Motor neuron (in vitro differentiated cells): Measurements from ENCODE around the gene ATP10B. TPM values are rescaled to one million over a fixed set of nuclear protein-coding genes. Genes with fewer than 3 reads are reported as not detected.

Experiments
- ATAC-seq, 8 experiments: fragments of 200-7000 bp; cut with Tn5 transposase; replicated peaks in 6 of 8; 2 replicates each; pipeline ENCODE4 v1.8.0; 2021; ENCODE audit warnings: mild to moderate bottlenecking in 8 of 8, moderate library complexity in 8 of 8
- H3K27ac ChIP-seq, 2 donors: fragments of 250-450 bp; sonication (Bioruptor Pico); 2 replicates each; pipeline ENCODE4 v1.9.0; 2021; ENCODE audit warnings: antibody characterized with exemption in 2 of 2, mild to moderate bottlenecking in 2 of 2, moderate library complexity in 1 of 2
- H3K4me1 ChIP-seq, 2 donors: fragments of 250-450 bp; sonication (Bioruptor Pico); replicated peaks in 1 of 2; 2 replicates each; pipeline ENCODE4 v1.6.1; 2021; ENCODE audit warnings: antibody characterized with exemption in 2 of 2, mild to moderate bottlenecking in 2 of 2, moderate library complexity in 1 of 2
- H3K4me3 ChIP-seq, 5 donors: fragments of 250-450 bp; sonication (Bioruptor Pico); 2 replicates each; pipeline ENCODE4 v1.9.0; 2021; ENCODE audit warnings: antibody characterized with exemption in 5 of 5, mild to moderate bottlenecking in 5 of 5, moderate library complexity in 4 of 5
- WGBS, 10 experiments: fragments of 450-650 bp; shearing (Covaris generic); methylation state at CpG; one replicate each; pipeline ENCODE4 v1.0.0; 2022; 5-methylcytosine and 5-hydroxymethylcytosine counted together
- in situ Hi-C, 9 experiments: fragments of 400-800 bp; cut with MboI; loops; one replicate each; pipeline ENCODE4 v1.15.0; 2021; ENCODE audit warnings: low sequenced_read_pairs in 9 of 9, low pct_unique_long_range_greater_than_20kb in 2 of 9; ENCODE audit not compliant: unreplicated experiment in 9 of 9
- total RNA-seq, 8 experiments: library from RNA; unstranded; fragments of 300-600 nt; gene quantifications; 2 replicates each; pipeline versions ENCODE4 v1.2.3 to v1.2.4, GENCODE V29; 2022

The ATP10B gene
- total RNA-seq, 8 experiments from 2014 or later: 0.05 to 0.76 (median 0.42) TPM; not detected in 1

- 50 to 100% (median 89%) methylated on average over 1 of the region's 1 CpG; no CpG with 5 or more reads in 7 of the 10 experiments for WGBS, 10 experiments
These were observed 312.6 kb downstream of the ATP10B start for GRCh38 chr5:160539431-160539830.

DNA sequence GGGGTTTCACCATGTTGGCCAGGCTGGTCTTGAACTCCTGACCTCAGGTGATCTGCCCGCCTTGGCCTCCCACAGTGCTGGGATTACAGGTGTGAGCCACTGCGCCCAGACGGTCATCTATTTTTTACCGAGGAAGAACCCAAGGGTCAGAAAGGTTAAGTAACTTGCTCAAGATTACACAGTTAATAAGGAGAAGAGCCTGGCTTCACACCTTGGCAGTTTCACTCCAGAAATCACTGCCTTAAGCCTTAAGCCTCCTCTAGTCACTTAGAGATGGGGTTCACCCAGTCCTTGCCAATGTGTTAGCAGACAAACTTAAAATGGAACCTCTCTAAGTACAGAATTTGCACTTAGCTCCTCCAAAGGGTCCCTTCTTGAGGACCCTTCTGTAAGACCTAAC is 314.1 kb downstream of the ATP10B start:
- Histone ChIP-seq H3K4me1 (no peaks in the 10 kb centered on the region), H3K4me3 (no peak overlapping the region), H3K27ac (no peak overlapping the region)
- ATAC-seq: no peak
- in situ Hi-C loops: no loop called here
- WGBS, 10 experiments: 78 to 100% (median 94%) methylated on average over 1 to 4 of the region's 4 CpGs; no CpG with 5 or more reads in 7 of the 10 experiments

More at GRCh38 chr5:160539431-160539830, 312.6 kb downstream of the ATP10B start:
- no peak overlapping the region for H3K27ac ChIP-seq
- no peaks in the 10 kb centered on the region for H3K4me1 ChIP-seq
- H3K4me3 ChIP-seq: no peak overlapping the region
- in situ Hi-C loops: no loop called here
- no peak for ATAC-seq

DNA sequence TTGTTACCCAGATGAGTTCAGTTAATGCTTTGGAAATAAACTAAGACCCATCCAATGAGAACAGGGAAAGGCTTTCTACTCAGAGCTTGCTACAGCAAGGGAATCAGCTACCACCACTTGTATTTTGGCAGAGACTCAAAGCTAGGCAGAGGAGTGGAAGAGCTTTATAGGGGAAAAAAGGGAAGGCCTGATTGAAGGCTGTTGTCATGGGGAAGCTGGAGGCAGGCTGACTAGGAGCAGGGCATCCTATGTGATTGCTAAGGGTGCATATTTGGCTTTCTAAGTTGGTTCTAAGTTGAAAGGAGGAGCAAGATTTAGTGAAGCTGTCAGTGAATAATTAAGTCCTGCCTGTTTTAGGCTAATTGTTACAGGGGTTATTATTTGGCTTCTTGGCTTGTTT is 314.9 kb downstream of the ATP10B start:
- Histone ChIP-seq H3K4me1 (no peaks in the 10 kb centered on the region), H3K4me3 (no peak overlapping the region), H3K27ac (no peak overlapping the region)
- in situ Hi-C loops: no loop called here
- peak in 1 of 8 experiments; percentile 25 for ATAC-seq

DNA sequence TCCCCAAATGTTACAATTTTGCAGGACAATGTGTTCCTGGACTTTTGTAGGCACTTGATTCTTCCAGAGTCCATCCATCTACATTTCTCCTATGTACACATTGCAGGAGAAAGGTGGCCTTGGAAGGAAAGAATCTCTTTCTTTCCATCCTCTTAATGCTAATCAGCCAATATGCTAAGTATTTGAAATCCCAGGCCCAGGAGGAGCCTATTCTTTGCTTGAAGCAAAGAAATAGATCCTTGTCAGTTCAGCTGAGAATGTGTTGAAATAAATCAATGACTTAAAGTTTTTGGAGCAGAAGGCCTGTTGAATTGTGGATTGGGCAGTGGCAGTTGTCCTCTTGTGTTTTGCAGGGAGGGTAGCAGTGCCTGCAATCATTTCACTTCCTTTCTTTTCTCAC is 317.1 kb downstream of the ATP10B start:
- no peak overlapping the region for H3K27ac ChIP-seq
- in situ Hi-C loops: no loop called here

DNA sequence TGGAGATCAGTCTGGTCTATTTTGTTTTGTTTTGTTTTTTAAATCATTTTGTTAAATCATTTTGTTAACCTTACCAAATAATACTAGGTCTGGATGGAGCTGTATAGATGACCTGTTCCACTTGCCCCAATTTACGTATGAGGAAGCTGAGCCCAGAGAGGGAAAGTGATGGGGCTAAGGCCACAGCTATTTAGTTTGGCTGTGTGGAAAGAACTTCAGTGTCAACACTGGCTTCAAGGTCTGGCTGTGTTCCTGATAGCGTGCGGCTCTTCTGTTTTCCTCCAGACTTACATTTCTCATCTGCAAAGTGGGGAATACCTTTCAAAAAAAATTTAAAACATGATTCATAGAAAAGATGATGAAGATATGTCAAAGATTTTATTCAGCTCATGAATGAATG is 317.9 kb downstream of the ATP10B start:
- in situ Hi-C loops: no loop called here

More for the DNA sequence above, 317.1 kb downstream of the ATP10B start:
- Histone ChIP-seq H3K4me3 (no peak overlapping the region), H3K4me1 (no peaks in the 10 kb centered on the region)
- peak in 1 of 8 experiments; percentile 24 for ATAC-seq

GRCh38 chr5:160525471-160526261 is 326.3 kb downstream of the ATP10B start:
- Histone ChIP-seq H3K27ac (no peak overlapping the region), H3K4me3 (no peak overlapping the region), H3K4me1 (peaks cover 3 to 9% of the 10 kb centered on the region in 2 donors)
- 36 to 93% (median 83%) methylated on average over 2 to 3 of the region's 3 CpGs; no CpG with 5 or more reads in 1 of the 10 experiments for WGBS, 10 experiments
- no peak for ATAC-seq
- in situ Hi-C loops: no loop called here

More for the DNA sequence above, 317.9 kb downstream of the ATP10B start:
- no peak overlapping the region for H3K27ac ChIP-seq
- WGBS, 10 experiments: 88 to 100% (median 95%) methylated on average over 2 to 3 of the region's 3 CpGs; no CpG with 5 or more reads in 3 of the 10 experiments
- ATAC-seq: no peak
- no peak overlapping the region for H3K4me3 ChIP-seq
- no peaks in the 10 kb centered on the region for H3K4me1 ChIP-seq

GRCh38 chr5:160524827-160525226 is 327.2 kb downstream of the ATP10B start:
- in situ Hi-C loops: no loop called here
- peaks cover 3 to 9% of the 10 kb centered on the region in 2 donors for H3K4me1 ChIP-seq
- H3K27ac ChIP-seq: no peak overlapping the region
- H3K4me3 ChIP-seq: no peak overlapping the region
- ATAC-seq: no peak
- WGBS, 10 experiments: 0 to 100% (median 92%) methylated on average over 1 of the region's 1 CpG; no CpG with 5 or more reads in 4 of the 10 experiments

DNA sequence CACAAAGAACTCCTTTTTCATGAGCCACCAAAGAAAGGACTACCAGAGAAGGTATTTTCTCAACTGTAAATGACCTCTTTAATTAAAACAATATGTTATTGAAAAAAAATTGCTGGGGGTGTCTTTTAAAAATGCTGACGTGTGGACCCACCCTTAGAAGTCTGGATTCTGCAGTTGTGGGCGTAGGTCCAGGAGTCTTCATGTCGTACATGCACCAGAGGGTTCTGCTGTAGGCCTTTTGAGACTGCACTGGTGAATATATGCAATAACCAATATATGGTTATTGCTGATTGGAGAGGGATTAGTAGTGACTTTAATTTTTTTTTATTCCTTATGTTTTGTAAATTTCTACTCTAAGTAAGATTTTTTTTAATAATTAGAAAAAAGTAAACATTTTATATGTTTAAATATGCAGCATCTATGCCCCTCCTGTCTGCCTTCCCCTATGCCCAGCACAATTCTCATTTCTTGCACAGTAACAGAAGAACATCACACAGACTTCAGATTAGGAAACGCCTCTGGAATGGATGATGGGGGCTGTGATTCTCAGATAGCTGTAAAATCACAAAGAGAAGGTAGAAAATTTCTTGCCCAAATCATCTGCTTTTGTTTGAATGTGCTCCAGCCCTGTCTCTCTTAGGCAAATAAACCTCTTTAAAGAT is 328.4 kb downstream of the ATP10B start:
- 0 to 100% (median 78%) methylated on average over 2 to 4 of the region's 4 CpGs for WGBS, 10 experiments
- Histone ChIP-seq H3K4me3 (no peak overlapping the region), H3K27ac (no peak overlapping the region), H3K4me1 (peaks cover 3 to 9% of the 10 kb centered on the region in 2 donors)
- peak in 3 of 8 experiments; percentile 75 to 90 (median 76) for ATAC-seq
- in situ Hi-C loops: no loop called here

DNA sequence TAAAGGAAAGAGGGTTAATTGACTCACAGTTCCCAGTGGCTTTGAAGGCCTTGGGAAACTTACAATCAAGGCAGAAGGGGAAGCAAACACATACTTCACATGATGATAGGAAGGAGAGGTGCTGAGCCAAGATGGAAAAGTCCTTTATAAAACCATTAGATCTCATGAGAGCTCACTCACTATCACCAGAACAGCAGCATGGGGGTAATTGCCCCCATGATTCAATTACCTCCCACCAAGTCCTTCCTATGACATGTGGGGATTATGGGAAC is 330.7 kb downstream of the ATP10B start:
- no peak for ATAC-seq
- in situ Hi-C loops: no loop called here
- Histone ChIP-seq H3K4me3 (no peak overlapping the region), H3K4me1 (peaks cover 3 to 9% of the 10 kb centered on the region in 2 donors), H3K27ac (no peak overlapping the region)

- Histone ChIP-seq H3K4me1 (peaks cover 3 to 9% of the 10 kb centered on the region in 2 donors), H3K4me3 (no peak overlapping the region), H3K27ac (no peak overlapping the region)
- 19 to 94% (median 71%) methylated on average over 1 to 5 of the region's 6 CpGs; no CpG with 5 or more reads in 2 of the 10 experiments for WGBS, 10 experiments
- no peak for ATAC-seq
- in situ Hi-C loops: no loop called here
These were observed 331.2 kb downstream of the ATP10B start for GRCh38 chr5:160520609-160521391.

DNA sequence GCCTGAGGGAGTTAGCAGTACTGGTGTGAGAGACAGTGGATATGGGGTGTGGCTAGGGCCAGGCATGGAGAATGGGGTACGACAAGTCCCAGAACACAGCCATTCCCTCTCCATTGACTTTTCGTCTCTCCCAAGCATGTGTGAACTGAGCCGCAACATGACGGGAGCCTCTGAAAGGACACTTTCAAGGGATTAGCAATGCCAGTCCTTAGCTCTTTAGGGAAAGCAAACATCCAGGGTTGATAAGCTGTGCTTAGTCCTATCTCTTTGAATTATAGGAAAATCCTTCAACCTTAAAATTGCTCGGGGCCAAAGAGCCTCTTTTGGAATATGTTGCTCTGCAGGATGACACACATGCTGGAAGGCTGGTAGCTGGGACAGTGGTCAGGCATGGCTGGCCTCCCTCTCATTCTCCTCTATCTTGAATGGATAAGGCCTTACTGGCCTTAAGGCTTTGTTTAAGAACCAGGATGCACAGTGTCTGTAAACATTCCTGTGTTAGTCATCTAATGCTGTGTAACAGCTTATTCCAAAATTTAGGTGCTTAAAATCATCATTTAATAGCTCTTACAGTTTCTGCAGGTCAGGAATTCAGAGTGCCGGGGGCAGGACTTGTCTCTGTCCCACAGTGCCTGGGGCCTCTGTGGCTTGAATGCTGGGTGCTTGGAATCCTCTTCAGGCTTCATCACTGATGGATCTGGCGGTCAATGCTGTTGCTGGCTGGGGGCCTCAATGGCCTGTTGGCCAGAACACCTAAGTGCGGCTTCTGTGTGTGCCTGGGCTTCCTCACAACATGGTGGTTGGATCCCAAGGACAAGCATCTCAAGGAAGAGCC is 335.1 kb downstream of the ATP10B start:
- Histone ChIP-seq H3K27ac (no peak overlapping the region), H3K4me3 (no peak overlapping the region), H3K4me1 (no peaks in the 10 kb centered on the region)
- ATAC-seq: no peak
- 82 to 100% (median 97%) methylated on average over 1 to 8 of the region's 8 CpGs; no CpG with 5 or more reads in 1 of the 10 experiments for WGBS, 10 experiments
- in situ Hi-C loops: no loop called here

- ATAC-seq: no peak
- 30 to 100% (median 85%) methylated on average over 1 to 3 of the region's 3 CpGs; no CpG with 5 or more reads in 4 of the 10 experiments for WGBS, 10 experiments
- H3K4me1 ChIP-seq: no peaks in the 10 kb centered on the region
- no peak overlapping the region for H3K4me3 ChIP-seq
- in situ Hi-C loops: no loop called here
- H3K27ac ChIP-seq: no peak overlapping the region
These were observed 337.1 kb downstream of the ATP10B start for GRCh38 chr5:160514866-160515265.
